GM19328 (cell line): ENCODE measurements around the gene POGLUT2.

Experiments
- ATAC-seq: cut with Tn5 transposase; IDR thresholded peaks from one replicate; pipeline ENCODE4 v1.9.1; 2021; ENCODE audit warnings: mild to moderate bottlenecking, moderate library complexity; ENCODE audit not compliant: unreplicated experiment

Gene POGLUT2

GRCh38 chr13:102771298-102772041 lies 27.3 kb downstream of the POGLUT2 start:
- ATAC-seq = no peak

GRCh38 chr13:102770435-102770834 lies 28.3 kb downstream of the POGLUT2 start:
- ATAC-seq = no peak

- no peak for ATAC-seq
Measured at GRCh38 chr13:102769679-102770078, 29.1 kb downstream of the POGLUT2 start.

GRCh38 chr13:102768909-102769308 lies 29.9 kb downstream of the POGLUT2 start:
- ATAC-seq = no peak

GRCh38 chr13:102763741-102764140 lies 35.0 kb downstream of the POGLUT2 start:
- no peak for ATAC-seq

- no peak for ATAC-seq
Measured at GRCh38 chr13:102761071-102761470, 37.7 kb downstream of the POGLUT2 start.

GRCh38 chr13:102758842-102759241 lies 39.9 kb downstream of the POGLUT2 start:
- no peak for ATAC-seq

- no peak for ATAC-seq
Measured at GRCh38 chr13:102757006-102757405, 41.8 kb downstream of the POGLUT2 start.

GRCh38 chr13:102751886-102752285 lies 46.9 kb downstream of the POGLUT2 start:
- no peak for ATAC-seq

- ATAC-seq = no peak
Measured at GRCh38 chr13:102742506-102742905, 56.3 kb downstream of the POGLUT2 start.

- ATAC-seq = no peak
Measured at GRCh38 chr13:102742101-102742500, 56.7 kb downstream of the POGLUT2 start.
